ENCODE data around the gene SYVN1. TPM values are rescaled to one million over a fixed set of nuclear protein-coding genes. Genes with fewer than 3 reads are reported as not detected.

Gene SYVN1
- total RNA-seq, 1 donor = 11.9 TPM

DNA sequence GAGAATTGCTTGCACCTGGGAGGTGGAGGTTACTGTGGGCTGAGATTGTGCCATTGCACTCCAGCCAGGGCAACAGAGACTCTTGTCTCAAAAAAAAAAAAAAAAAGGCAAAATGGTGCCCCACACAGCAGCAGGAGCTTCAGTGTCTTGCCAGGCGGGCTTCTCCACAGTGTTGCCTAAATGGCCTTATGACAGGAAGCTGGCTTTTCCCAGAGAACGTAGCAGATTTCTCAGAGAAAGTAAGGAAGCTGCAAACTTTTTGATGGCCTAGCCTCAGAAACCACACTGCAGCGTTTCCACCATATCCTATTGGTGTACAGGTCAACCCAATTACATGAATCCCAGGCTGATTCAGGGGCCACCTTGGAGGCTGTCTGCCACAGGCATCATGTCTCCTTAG, 23.0 kb upstream of the SYVN1 start:
- H3K4me2 ChIP-seq (ENCODE audit: insufficient read depth, low read length) = no peak overlapping the region
- no peaks in the 10 kb centered on the region for H3K36me3 ChIP-seq (ENCODE audit: insufficient read depth, low read length)
- H4K20me1 ChIP-seq (ENCODE audit: insufficient read depth, low read length) = no peaks in the 10 kb centered on the region
- no peak for DNase-seq (ENCODE audit: insufficient read length, low spot score, missing footprints)
- no peak overlapping the region for H2AFZ ChIP-seq (ENCODE audit: low read length)
- no peaks in the 10 kb centered on the region for H3K27me3 ChIP-seq (ENCODE audit: insufficient read depth, low read length)
- no peak overlapping the region for H3K27ac ChIP-seq (ENCODE audit: low read depth, low read length)
- H3K9me3 ChIP-seq (ENCODE audit: low read depth, low read length) = no peaks in the 10 kb centered on the region
- H3K4me1 ChIP-seq (ENCODE audit: insufficient read depth, low read length) = peaks cover 6% of the 10 kb centered on the region
- TF ChIP-seq, protein P1, sequence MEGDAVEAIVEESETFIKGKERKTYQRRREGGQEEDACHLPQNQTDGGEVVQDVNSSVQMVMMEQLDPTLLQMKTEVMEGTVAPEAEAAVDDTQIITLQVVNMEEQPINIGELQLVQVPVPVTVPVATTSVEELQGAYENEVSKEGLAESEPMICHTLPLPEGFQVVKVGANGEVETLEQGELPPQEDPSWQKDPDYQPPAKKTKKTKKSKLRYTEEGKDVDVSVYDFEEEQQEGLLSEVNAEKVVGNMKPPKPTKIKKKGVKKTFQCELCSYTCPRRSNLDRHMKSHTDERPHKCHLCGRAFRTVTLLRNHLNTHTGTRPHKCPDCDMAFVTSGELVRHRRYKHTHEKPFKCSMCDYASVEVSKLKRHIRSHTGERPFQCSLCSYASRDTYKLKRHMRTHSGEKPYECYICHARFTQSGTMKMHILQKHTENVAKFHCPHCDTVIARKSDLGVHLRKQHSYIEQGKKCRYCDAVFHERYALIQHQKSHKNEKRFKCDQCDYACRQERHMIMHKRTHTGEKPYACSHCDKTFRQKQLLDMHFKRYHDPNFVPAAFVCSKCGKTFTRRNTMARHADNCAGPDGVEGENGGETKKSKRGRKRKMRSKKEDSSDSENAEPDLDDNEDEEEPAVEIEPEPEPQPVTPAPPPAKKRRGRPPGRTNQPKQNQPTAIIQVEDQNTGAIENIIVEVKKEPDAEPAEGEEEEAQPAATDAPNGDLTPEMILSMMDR (IDR thresholded peaks at IDR 0.05; ENCODE audit: extremely low read depth, low read depth, low read length) = no peak
- H3K79me2 ChIP-seq (ENCODE audit: insufficient read depth, low read length) = no peaks in the 10 kb centered on the region
- H3K4me3 ChIP-seq (ENCODE audit: insufficient read depth, low read length) = no peak overlapping the region

DNA sequence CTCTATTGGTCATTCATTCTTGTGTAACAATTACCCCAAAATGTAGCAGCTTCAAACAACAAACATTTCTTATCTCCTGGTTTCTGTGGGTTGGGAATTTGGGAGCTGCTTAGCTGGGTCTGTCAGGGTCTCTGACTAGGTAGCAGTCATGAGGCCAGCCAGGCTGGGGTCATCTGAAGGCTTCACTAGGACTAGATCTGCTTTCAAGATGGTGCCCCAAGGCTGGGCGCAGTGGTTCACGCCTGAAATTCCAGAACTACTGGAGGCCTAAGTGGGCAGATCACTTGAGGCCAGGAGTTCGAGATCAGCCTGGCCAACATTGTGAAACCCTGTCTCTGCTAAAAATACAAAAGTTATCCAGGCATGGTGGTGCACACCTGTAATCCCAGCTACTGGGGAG, 22.6 kb upstream of the SYVN1 start:
- no peaks in the 10 kb centered on the region for H3K27me3 ChIP-seq (ENCODE audit: insufficient read depth, low read length)
- H3K9me3 ChIP-seq (ENCODE audit: low read depth, low read length) = no peaks in the 10 kb centered on the region
- H3K27ac ChIP-seq (ENCODE audit: low read depth, low read length) = no peak overlapping the region
- TF ChIP-seq, protein P1 (IDR thresholded peaks at IDR 0.05; ENCODE audit: extremely low read depth, low read depth, low read length) = no peak
- H4K20me1 ChIP-seq (ENCODE audit: insufficient read depth, low read length) = no peaks in the 10 kb centered on the region
- no peak overlapping the region for H2AFZ ChIP-seq (ENCODE audit: low read length)
- H3K4me1 ChIP-seq (ENCODE audit: insufficient read depth, low read length) = peaks cover 6% of the 10 kb centered on the region
- H3K4me2 ChIP-seq (ENCODE audit: insufficient read depth, low read length) = no peak overlapping the region
- H3K4me3 ChIP-seq (ENCODE audit: insufficient read depth, low read length) = no peak overlapping the region
- H3K79me2 ChIP-seq (ENCODE audit: insufficient read depth, low read length) = no peaks in the 10 kb centered on the region
- DNase-seq (ENCODE audit: insufficient read length, low spot score, missing footprints) = no peak
- no peaks in the 10 kb centered on the region for H3K36me3 ChIP-seq (ENCODE audit: insufficient read depth, low read length)

DNA sequence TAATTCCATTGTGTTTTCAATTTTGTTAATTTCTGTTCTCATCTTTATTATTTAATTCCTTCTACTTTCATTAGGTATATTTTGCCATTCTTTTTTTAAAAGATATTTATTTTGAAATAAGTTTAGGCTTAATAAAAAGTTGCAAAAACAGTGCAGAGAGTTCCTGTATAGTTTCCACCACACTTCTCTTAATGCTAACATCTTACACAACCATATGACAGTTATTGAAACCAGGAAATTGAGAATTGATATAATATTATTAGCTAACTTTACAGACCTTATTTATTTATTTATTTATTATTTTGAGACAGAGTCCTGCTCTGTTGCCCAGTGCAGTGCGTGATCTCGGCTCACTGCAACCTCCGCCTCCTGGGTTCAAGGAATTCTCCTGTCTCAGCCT, 21.9 kb upstream of the SYVN1 start:
- no peaks in the 10 kb centered on the region for H3K9me3 ChIP-seq (ENCODE audit: low read depth, low read length)
- no peak for DNase-seq (ENCODE audit: insufficient read length, low spot score, missing footprints)
- H3K27ac ChIP-seq (ENCODE audit: low read depth, low read length) = no peak overlapping the region
- no peak overlapping the region for H3K4me3 ChIP-seq (ENCODE audit: insufficient read depth, low read length)
- no peak overlapping the region for H3K4me2 ChIP-seq (ENCODE audit: insufficient read depth, low read length)
- peaks cover 6% of the 10 kb centered on the region for H3K4me1 ChIP-seq (ENCODE audit: insufficient read depth, low read length)
- no peak overlapping the region for H2AFZ ChIP-seq (ENCODE audit: low read length)
- no peaks in the 10 kb centered on the region for H4K20me1 ChIP-seq (ENCODE audit: insufficient read depth, low read length)
- H3K79me2 ChIP-seq (ENCODE audit: insufficient read depth, low read length) = no peaks in the 10 kb centered on the region
- no peaks in the 10 kb centered on the region for H3K27me3 ChIP-seq (ENCODE audit: insufficient read depth, low read length)
- TF ChIP-seq, protein P1 (IDR thresholded peaks at IDR 0.05; ENCODE audit: extremely low read depth, low read depth, low read length) = no peak
- no peaks in the 10 kb centered on the region for H3K36me3 ChIP-seq (ENCODE audit: insufficient read depth, low read length)

DNA sequence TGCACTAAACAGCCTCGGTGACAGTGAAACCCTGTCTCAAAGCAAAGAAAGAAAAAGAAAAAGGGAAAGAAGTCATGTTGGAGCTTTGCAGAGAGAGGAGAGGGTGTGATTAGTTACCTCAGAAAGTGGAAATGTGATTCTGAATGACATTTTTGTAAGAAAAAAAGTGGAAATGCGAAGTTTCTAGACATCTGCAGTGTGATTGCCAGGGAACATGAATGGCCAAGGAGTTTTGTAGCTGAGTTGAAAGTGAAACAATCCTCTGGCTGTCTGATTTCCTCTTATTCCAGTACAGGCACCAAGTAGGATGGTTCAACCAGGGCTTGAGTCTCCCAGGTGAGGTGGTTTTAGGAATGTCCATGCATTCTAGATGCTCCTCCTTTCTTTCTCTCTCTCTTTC, 17.8 kb upstream of the SYVN1 start:
- H3K4me1 ChIP-seq (ENCODE audit: insufficient read depth, low read length) = peaks cover 21% of the 10 kb centered on the region
- H3K4me3 ChIP-seq (ENCODE audit: insufficient read depth, low read length) = no peak overlapping the region
- no peaks in the 10 kb centered on the region for H3K79me2 ChIP-seq (ENCODE audit: insufficient read depth, low read length)
- H3K36me3 ChIP-seq (ENCODE audit: insufficient read depth, low read length) = no peaks in the 10 kb centered on the region
- H2AFZ ChIP-seq (ENCODE audit: low read length) = peak overlapping the region; percentile 22
- TF ChIP-seq, protein P1 (IDR thresholded peaks at IDR 0.05; ENCODE audit: extremely low read depth, low read depth, low read length) = no peak
- no peaks in the 10 kb centered on the region for H4K20me1 ChIP-seq (ENCODE audit: insufficient read depth, low read length)
- H3K27me3 ChIP-seq (ENCODE audit: insufficient read depth, low read length) = no peaks in the 10 kb centered on the region
- no peaks in the 10 kb centered on the region for H3K9me3 ChIP-seq (ENCODE audit: low read depth, low read length)
- H3K4me2 ChIP-seq (ENCODE audit: insufficient read depth, low read length) = peak overlapping the region; percentile 28
- no peak overlapping the region for H3K27ac ChIP-seq (ENCODE audit: low read depth, low read length)
- DNase-seq (ENCODE audit: insufficient read length, low spot score, missing footprints) = no peak
